ENCODE data around the gene WBP1. TPM values are rescaled to one million over a fixed set of nuclear protein-coding genes. Genes with fewer than 3 reads are reported as not detected.

Gene WBP1
- total RNA-seq: 87.9 and 88.0 TPM in 2 replicates

DNA sequence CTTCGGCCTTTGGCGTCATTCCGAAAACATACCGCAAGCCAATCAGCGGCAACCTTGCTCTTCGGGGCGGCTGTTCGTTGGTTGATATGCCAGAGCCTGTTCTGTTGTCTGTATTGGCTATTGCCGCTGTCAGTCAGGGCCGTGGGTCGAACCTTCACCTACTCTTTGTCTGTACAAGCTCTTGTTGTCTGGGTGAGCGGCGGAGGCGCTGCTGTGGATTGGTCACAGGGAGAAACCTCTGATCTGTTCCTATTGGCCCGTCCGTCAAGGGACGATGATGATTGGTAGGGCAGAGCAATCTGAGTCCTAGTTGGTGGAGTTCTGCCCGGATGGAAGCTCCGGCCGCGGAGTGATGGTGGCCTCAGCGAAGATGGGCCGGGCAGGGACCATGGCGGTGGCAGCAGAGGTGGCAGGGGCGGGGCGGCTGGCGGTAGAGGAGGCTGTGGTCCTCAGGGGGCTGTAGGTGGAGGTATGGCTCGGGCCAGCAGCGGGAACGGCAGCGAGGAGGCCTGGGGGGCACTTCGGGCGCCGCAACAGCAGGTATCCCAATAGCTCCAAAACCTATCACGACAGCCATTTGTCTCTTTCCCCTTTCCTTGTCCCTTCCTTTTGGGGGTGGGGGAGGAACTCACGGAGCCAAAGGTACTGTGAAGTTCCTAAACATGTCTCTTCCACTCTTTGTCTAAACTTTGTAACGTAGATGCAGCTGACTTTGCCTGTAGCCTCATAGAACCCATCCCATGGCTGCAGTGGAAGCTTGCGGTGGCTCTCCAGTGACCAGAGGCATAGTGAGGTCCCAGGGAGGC, at the start of gene WBP1:
Gene WBP1, plus strand, starts transcription at position 307 of the 806 bp plus-strand sequence. Its CDS starts 165 bp downstream, at position 472.

GRCh38 chr2:74421221-74421870, 36.9 kb upstream of the WBP1 start, which contains the start of the genes C2orf81 and WDR54:
TSS of gene C2orf81 (minus strand) at chr2:74421619. CDS start at chr2:74421560, 59 bp downstream.
TSS of gene WDR54 (plus strand) at chr2:74421730. CDS start at chr2:74422154, 424 bp downstream.

DNA sequence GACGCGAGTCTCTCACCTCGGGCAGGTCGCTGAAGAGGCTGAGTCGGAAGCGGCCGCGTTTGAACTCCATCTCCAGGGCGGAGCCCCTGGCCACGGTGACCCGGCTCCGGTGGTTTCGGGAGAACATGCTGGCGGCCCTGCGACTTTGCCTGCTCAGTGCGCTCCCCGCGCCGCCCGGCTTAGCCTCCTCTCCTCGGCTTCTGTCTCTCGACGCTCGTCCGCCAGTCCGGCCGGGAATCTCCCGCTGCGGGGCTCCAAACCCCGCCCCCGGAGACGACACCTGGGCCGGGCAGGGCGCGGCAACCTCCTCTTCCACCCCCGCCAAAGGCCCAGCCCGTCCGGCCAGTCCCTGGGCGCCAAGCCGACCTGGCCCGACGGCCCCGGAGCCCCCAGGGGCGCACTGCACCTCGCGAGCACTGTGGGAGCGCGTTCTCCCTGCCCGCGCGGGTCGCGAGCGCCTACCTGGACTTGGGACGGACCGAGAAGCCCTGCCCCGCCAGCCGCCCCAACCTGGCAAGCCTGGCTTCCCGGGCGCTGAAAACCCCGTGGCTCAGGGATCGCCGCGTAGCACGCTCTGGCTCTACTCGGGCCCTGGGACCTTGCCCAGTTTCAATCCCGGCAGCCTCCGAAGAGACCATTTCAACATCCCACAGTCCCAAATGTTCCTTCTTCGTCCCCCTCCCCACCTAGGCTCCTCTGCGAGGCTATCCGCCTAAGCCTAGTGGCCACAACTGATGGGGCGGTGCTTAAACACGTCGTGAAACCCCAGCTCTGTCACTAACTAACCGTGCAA, 16.4 kb upstream of the WBP1 start, which contains the start of gene RTKN:
Gene RTKN, minus strand, starts transcription at position 248 of the 793 bp plus-strand sequence. Its CDS starts 121 bp downstream, at position 127.

GRCh38 chr2:74454654-74455511, 3.4 kb upstream of the WBP1 start, which contains the start of gene INO80B:
TSS of gene INO80B (plus strand) at chr2:74455087. CDS start at chr2:74455117, 30 bp downstream.

DNA sequence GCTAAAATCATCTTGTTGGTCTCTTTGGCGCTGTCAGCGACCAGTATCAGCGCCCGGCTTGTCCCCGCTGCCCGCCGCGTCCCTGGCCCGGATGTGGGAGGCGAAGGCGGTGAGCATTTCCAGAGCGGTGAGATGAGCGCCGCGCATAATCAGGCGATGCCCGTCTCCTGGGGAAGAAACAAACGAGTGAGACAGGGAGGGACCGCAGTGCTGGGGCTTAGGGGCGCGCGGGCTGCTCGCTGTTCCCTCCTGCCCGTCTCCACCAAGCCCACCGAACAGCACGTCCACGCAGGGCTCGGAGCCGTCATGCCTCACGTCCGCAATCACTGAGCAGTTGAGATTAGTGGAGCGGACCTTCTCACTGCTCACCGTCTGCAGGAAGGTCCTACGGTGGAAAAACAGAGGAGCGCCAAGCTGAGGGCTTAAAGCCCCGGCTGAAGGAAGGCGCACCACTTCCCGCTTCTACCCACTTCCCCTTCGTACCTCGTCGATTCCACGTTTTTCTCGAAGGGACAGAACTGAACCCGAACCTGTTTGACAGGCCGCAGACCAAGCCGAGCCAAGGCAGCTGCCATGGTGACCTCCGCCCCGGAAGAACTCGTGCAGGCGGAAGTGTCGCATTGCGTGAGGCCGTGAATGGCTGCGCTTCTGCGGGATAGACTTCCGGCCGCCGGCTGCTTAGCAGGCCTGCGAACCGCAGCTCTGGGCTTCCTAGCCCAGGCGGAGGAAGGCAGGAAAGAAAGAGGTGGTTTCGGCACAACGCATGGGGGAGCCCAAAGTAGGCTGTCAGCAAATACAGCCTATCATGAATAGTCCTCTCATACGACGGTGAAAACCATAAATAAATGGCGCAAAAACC, 14.1 kb downstream of the WBP1 start, which contains the start of gene MRPL53:
Gene MRPL53, minus strand, starts transcription at position 595 of the 859 bp plus-strand sequence. Its CDS starts 20 bp downstream, at position 575.

GRCh38 chr2:74482801-74483674, 24.8 kb downstream of the WBP1 start, which contains the start of the genes CCDC142 and TTC31:
TSS of gene CCDC142 (minus strand) at chr2:74482998. CDS start at chr2:74482837, 161 bp downstream.
TSS of gene TTC31 (plus strand) at chr2:74483081. CDS start at chr2:74483096, 15 bp downstream.

GRCh38 chr2:74499267-74499939, 41.2 kb downstream of the WBP1 start, which contains the start of gene LBX2:
TSS of gene LBX2 (minus strand) at chr2:74499603. CDS start at chr2:74499537, 66 bp downstream.

DNA sequence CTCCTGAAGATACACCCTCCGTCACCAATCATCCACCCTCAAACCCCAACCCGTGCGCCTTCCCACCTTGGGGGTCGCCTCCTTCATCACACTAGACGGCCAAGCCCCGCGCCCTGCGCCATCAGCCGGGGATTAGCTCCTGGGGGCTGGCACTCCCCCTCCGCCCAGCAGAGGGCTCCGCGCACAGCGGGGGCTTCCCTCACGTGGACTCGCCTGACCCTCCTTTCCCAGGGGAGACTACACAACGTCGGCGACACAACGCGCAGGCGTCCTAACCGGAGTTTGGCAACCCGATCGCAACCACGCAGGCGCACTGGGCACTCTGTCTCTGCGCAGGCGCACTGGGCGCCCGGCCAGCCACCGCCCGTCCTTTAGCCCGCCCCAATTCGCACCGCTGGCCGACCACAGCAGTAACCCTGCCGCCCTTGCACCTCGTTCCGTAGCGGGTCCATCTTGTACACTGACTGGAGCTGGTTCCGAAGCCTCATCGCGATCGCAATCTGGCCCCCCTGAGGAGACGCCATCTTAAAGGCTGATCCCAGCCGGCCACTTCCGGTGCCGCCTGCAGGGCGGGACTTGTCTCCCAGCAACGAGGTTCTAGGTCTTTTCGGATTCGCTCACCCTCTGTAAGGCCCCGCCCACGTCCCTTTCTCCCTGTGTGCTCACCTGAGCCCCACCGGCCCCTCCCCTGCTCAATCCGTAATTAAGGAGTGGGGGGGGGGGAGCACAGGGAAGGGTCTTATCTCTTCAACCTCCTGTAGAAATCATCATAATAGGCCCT, 49.1 kb downstream of the WBP1 start, which contains the start of gene PCGF1:
Gene PCGF1, minus strand, starts transcription at position 551 of the 781 bp plus-strand sequence. Its CDS starts 27 bp downstream, at position 524.

Other genes starting within 250 kb of the WBP1 start
- under 0.01 and 0.48 TPM in 2 replicates for gene SLC4A5, start 115.0 kb upstream of the WBP1 start, total RNA-seq
- gene DCTN1, start 78.1 kb upstream of the WBP1 start, total RNA-seq: 78.5 and 104 TPM in 2 replicates
- gene C2orf81, start 36.8 kb upstream of the WBP1 start, total RNA-seq: 0.72 and 2.1 TPM in 2 replicates
- 64.2 and 88.8 TPM in 2 replicates for gene WDR54, start 36.7 kb upstream of the WBP1 start, total RNA-seq
- gene RTKN, start 16.5 kb upstream of the WBP1 start, total RNA-seq: 15.1 and 15.7 TPM in 2 replicates
- 15.9 and 23.9 TPM in 2 replicates for gene INO80B, start 3.4 kb upstream of the WBP1 start, total RNA-seq
- gene MOGS, start 6.9 kb downstream of the WBP1 start, total RNA-seq: 101 and 103 TPM in 2 replicates
- 44.1 and 49.9 TPM in 2 replicates for gene MRPL53, start 14.2 kb downstream of the WBP1 start, total RNA-seq
- gene CCDC142, start 24.6 kb downstream of the WBP1 start, total RNA-seq: 8.4 and 9.8 TPM in 2 replicates
- 13.1 and 31.8 TPM in 2 replicates for gene TTC31, start 24.6 kb downstream of the WBP1 start, total RNA-seq
- gene LBX2, start 41.2 kb downstream of the WBP1 start, total RNA-seq: 0.64 and 3.1 TPM in 2 replicates
- 8.5 and 15.8 TPM in 2 replicates for gene PCGF1, start 49.3 kb downstream of the WBP1 start, total RNA-seq
- gene TLX2, start 56.0 kb downstream of the WBP1 start, total RNA-seq: not detected in 2 replicates
- gene DQX1, start 67.8 kb downstream of the WBP1 start, total RNA-seq: 0.39 TPM in 1 of 2 replicates, not detected in the other
- gene AUP1, start 71.3 kb downstream of the WBP1 start, total RNA-seq: 73.7 and 74.2 TPM in 2 replicates
- 25.6 and 28.8 TPM in 2 replicates for gene HTRA2, start 71.5 kb downstream of the WBP1 start, total RNA-seq
- 18.6 and 25.8 TPM in 2 replicates for gene LOXL3, start 95.5 kb downstream of the WBP1 start, total RNA-seq
- 11.8 and 16.9 TPM in 2 replicates for gene DOK1, start 96.3 kb downstream of the WBP1 start, total RNA-seq
- not detected in 2 replicates for gene M1AP, start 189.9 kb downstream of the WBP1 start, total RNA-seq
- 1.4 and 4.5 TPM in 2 replicates for gene SEMA4F, start 195.8 kb downstream of the WBP1 start, total RNA-seq